Measurements from ENCODE around the gene KRT27. TPM values are rescaled to one million over a fixed set of nuclear protein-coding genes. Genes with fewer than 3 reads are reported as not detected.

The KRT27 gene
- total RNA-seq, 2 donors from 2014 or later: 0.42 TPM; not detected in 1

Other genes starting within 250 kb of the KRT27 start
- under 1 TPM; 0.46 to 0.62 TPM for gene CCR7, start 217.1 kb downstream of the KRT27 start, total RNA-seq
- 100 to 1,000 TPM in 1 of 2 donors, 10 to 100 TPM in 1; 80.7 to 101 TPM for gene SMARCE1, start 134.7 kb downstream of the KRT27 start, total RNA-seq
- gene KRT222, start 117.4 kb downstream of the KRT27 start, total RNA-seq: 1 to 10 TPM; 1.1 to 7.7 TPM
- not detected for gene KRT24, start 78.8 kb downstream of the KRT27 start, total RNA-seq
- gene KRT25, start 27.2 kb downstream of the KRT27 start, total RNA-seq: not detected
- gene KRT26, start 10.3 kb downstream of the KRT27 start, total RNA-seq: not detected
- gene KRT28, start 17.4 kb upstream of the KRT27 start, total RNA-seq: not detected
- gene KRT10, start 40.1 kb upstream of the KRT27 start, total RNA-seq: 10 to 100 TPM; 36.9 to 44.9 TPM
- not detected for gene KRT12, start 84.7 kb upstream of the KRT27 start, total RNA-seq
- gene KRT20, start 102.7 kb upstream of the KRT27 start, total RNA-seq: not detected
- gene KRT23, start 155.1 kb upstream of the KRT27 start, total RNA-seq: under 1 TPM; 0.24 to 0.37 TPM
- gene KRT39, start 184.4 kb upstream of the KRT27 start, total RNA-seq: not detected
- not detected for gene KRT40, start 201.8 kb upstream of the KRT27 start, total RNA-seq
- not detected for gene KRTAP3-3, start 211.6 kb upstream of the KRT27 start, total RNA-seq
- not detected for gene KRTAP3-2, start 217.4 kb upstream of the KRT27 start, total RNA-seq
- not detected for gene KRTAP3-1, start 226.6 kb upstream of the KRT27 start, total RNA-seq
- not detected for gene KRTAP1-5, start 244.7 kb upstream of the KRT27 start, total RNA-seq
- gene KRTAP1-4, start 247.6 kb upstream of the KRT27 start, total RNA-seq: not detected

Data from posterior vena cava (tissue), 2 donors.